NCI-H2227 (cell line): ENCODE measurements around the gene DYNC2I2.
A peak's percentile ranks its signal among the peaks of the same experiment; 100 is the strongest.
"Not testable (repeated sequence)": the region's sequence is repeated elsewhere in the genome, so short reads cannot be mapped to it uniquely, and the experiment has no call there.

ENCODE experiments used
- DNase-seq: peaks from one replicate; lab custom pipeline; 2025; ENCODE audit not compliant: unreplicated experiment; lab: John Stamatoyannopoulos, UW

The DYNC2I2 gene

DNA sequence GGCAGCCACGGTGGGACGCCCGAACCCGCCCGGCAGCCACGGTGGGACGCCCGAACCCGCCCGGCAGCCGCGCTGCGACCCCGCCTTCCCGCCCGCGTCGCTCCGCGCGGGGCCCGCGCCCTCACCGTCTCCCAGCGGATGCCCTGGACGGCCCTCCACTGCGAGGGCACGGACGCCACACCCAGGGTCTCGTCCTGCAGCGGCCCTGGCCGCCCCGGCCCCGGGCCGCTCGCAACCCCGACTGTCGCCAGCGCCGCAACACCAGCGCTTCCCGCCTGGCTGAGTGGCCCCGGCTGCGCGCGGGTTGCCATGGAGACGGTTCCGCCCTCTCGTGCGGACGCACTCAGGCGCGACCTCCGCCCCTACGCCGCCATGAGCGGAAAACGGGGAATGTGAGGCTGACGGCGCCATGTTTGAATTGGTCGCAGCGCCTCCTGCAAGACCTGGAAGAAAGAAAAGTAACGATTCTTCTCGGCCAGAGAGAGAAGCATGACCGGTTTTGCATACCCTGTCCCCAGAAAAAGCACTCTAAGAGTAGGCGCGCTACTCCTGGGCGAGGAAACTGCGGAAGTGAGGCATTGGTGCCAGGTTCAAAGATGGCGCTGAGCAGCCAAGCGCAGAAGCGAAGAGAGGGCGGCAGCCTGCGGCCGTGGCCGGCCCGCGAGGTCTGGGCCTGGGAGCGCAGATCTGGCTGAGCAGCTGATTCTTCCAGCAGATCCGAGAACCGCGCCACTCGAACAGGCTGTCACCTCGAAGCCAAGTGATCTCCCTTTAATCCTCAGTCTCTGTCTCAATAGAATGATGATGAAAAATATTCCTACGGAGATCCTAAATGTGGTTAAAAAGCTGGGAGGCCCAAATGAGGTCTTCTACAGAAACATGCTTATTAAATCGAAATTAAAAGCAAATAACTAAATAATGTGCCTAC lies at the start of gene DYNC2I2:
Gene DYNC2I2, minus strand, starts transcription at position 432 of the 928 bp plus-strand sequence. Its CDS starts 121 bp downstream, at position 311.
- DNase-seq, result peak; percentile 95

DNA sequence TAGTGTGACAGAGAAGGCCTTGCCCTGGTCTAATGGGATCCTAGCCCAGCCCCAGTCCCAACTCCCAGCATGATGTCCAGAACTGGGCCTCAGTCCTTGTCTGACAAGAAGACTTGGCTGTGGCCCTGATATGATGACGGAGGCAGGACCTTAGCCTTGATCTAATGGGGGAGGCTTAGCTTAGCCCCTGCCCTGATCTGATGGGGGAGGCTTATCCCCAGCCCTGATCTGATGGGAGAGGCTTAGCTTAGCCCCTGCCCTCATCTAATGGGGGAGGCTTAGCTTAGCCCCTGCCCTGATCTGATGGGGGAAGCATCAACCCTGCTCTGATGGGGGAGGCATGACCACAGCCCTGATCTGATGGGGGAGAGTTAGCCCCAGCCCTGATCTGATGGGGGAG lies 49.4 kb upstream of the DYNC2I2 start:
- DNase-seq, result no peak

DNA sequence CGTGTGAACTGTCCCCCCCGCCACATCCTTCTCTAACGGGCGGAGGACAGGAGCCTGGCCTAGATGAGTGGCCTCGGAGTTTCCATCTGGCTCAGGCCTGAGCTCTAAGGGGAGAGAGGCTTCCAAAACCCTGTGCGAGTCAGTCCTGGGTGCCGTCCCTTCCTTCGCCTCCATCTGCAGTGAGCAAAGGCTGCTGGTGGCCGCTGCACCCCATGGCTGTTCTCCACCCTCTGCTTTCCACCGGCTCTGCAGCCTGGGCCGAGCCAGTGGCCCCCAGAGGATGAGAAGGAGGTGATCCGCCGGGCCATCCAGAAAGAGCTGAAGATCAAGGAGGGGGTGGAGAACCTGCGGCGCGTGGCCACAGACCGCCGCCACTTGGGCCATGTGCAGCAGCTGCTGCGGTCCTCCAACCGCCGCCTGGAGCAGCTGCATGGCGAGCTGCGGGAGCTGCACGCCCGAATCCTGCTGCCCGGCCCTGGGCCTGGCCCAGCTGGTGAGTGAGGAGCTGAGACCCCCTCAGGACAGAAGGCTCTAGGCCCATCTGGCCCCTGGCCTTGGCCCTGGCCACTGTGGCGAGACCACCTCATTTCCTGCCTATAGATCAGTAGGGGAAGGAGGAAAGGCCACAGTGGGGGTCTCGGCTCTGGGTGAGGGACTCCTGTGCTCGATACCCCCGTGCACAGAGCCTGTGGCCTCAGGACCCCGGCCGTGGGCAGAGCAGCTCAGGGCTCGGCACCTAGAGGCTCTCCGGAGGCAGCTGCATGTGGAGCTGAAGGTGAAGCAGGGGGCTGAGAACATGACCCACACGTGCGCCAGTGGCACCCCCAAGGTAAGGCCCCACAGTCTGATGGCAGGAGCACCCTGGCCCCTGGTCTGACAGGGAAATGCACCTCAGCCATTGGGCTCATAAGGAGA lies 48.7 kb upstream of the DYNC2I2 start:
- DNase-seq, result no peak

GRCh38 chr9:128704356-128704670 lies 47.7 kb upstream of the DYNC2I2 start:
- no peak for DNase-seq

DNA sequence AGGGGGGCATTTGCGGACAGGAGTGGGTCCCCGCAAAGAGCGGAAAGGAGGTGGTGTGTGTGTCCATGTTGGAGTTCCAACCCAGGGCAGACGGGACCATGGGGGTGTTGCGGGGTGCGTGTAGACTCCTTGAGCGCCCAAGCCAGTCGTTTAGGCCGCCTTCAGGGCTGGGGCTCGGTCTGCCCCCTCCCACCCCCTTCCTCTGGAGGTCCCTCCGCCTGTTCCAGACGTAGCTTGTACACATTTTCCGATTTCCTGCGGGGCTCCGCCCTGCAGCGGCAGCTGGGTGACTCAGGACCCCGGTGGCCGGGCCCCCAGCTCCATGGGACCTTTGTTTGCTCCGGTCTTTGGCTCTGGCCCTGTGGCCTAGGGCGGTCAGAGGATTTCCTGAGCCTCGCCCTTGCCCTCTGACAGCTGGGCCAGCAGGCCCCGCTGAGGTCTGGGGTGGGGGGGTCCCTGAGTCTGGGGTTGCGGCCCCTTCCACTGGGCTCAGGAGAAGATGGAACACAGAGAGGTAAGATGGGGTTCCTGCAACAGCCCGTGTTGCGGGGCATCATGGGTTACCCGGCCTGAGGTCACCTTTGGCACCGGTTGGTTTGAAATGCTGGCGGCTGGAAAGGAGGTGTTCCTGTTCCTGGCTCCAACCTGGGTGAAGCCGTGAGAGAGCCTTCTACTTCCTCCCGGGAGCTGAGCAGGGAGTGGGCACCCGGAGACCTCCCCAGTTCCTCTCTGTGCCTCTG lies 47.1 kb upstream of the DYNC2I2 start:
- no peak for DNase-seq

GRCh38 chr9:128702949-128703615 lies 46.4 kb upstream of the DYNC2I2 start:
- DNase-seq, result peak; percentile 51

DNA sequence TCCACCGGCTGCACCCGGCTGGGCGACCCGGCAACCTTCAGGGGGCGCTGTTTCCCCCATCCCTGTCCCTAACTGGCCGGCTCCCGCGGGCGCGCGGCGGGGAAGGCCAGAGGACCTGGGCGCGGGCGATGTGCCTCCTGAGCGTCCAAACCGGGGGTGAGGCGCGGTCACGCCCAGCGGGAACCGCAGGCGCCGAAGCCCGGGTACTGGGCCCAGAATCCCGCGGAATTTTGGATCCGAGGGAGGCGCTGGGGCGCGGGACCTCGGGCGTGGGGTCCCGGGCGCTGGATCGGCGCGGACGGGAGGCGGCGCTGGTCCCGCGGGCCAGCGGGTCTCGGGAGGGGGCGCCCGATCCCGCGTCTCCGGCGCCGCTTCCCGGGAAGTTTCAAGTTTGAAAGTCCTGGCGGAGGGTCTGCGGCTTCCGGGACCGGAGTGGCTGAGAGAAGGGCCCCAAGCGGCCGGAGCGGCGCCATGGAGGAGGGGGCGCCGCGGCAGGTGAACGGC lies 45.9 kb upstream of the DYNC2I2 start, which contains the start of gene PKN3:
Gene PKN3, plus strand, starts transcription at position 59 of the 504 bp plus-strand sequence. Its CDS starts 413 bp downstream, at position 472.
- DNase-seq, result peak; percentile 87

DNA sequence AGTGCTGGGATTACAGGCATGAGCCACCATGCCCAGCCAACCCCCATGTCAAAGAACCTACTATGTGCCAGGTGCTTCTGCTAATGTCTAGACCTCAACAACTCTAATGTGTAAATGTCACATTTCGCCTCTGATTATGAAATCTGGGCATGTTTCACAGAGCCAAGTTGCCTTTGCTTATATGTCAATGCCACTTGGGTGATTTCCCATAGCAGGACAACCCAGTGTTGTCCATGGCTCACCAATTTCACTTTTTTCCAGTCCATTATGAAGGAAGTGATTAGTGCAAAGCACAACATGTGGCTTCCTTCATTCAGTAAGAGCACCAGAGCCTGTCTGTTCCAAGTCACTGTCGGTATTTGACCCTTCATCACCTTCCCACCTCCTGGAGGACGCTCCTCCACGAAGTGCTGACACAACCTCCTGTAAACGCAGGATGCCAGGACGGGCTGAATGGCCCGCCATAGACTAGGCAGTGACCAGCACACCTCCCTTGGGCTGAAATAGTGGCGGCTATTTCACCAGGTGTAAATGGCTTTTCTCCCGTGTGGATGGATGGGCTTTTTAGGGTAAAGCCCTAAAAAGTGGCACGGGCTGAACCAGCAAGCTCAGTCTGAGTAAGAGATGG lies 44.7 kb upstream of the DYNC2I2 start:
- DNase-seq, result no peak

DNA sequence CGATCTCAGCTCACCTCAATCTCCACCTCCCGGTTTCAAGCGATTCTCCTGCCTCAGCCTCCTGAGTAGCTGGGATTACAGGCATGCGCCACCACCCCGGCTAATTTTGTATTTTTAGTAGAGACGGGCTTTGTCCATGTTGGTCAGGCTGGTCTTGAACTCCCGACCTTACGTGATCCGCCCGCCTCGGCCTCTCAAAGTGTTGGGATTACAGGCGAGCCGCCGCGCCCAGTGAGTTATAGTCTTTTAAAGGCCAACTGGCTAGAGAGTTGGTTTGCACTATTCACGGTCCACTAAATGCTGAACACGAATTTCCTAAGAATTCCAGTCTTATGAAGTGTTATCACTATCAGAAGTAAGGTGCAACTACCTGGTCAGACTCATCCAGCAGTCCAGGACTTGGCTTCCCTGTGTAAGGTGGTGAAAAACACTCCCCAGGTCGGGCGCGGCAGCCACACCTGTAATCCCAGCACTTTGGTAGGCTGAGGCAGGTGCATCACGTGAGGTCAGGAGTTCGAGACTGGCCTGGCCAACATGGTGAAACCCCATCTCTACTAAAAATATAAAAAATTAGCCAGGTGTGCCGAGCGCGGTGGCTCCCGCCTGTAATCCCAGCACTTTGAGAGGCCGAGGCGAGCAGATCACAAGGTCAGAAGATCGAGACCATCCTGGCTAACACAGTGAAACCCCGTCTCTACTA lies 42.6 kb upstream of the DYNC2I2 start:
- DNase-seq, result not testable (repeated sequence)

DNA sequence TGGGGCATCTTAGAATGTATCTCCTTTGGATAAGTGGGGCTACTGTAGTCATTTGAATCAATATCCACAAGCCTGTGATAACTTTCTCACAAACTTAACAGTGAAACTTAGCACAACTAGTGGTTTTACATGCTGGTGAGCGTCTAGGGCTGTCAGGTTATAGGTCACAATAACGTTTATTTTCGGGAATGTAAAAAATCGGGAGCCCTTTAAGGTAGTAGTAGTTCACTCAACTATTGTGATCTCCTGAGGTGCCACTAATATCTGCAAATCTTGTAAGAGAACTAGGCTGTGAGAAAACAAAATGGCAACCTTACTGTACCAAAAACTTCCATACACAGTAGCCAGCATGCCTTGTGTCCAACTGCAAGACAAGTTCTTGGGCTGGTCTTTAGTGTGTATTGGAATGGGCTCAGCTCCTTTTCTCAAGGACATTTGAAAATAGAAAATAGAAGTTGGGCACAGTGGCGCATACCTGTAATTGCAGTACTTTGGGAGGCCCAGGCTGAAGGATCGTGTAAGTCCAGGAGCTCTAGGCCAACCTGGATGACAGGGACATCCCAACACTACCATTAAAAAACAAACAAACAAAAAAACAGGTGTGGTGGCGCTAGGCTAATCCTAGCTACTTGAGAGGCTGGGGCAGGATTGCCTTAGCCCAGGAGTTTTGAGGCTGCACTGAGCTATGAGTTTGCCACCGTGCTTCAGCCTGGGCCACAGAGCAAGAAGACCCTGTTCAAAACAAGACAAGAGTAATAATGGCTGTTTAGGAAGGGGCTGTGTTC lies 40.5 kb upstream of the DYNC2I2 start:
- no peak for DNase-seq

DNA sequence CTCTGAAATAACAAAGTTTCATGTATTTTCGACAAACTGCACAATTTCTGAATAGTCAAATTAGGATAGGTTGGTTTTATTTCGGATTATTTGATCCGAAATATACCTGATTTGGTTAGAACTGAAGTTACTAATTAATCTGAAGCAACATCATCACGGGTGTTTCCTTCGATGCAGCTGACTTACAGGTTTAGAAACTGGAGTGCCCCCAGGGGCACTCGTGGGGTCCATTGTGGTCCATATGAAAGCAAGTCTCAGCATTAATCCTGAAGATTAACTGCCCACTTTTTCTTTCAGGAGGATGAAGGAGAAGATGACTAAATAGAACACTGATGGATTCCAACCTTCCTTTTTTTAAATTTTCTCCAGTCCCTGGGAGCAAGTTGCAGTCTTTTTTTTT lies 37.7 kb upstream of the DYNC2I2 start:
- DNase-seq, result no peak

DNA sequence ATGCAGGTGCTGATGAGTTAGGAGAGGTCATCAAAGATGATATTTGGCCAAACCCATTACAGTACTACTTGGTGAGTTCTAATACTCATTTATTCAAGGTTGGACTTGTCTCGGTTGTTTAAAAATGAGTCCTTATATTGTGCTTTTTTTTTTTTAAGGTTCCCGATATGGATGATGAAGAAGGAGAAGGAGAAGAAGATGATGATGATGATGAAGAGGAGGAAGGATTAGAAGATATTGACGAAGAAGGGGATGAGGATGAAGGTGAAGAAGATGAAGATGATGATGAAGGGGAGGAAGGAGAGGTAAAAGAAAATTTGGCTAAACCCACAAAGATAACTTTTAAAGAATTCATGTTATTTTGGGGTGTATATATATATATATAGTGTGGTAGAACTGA lies 37.1 kb upstream of the DYNC2I2 start:
- DNase-seq, result not testable (repeated sequence)

DNA sequence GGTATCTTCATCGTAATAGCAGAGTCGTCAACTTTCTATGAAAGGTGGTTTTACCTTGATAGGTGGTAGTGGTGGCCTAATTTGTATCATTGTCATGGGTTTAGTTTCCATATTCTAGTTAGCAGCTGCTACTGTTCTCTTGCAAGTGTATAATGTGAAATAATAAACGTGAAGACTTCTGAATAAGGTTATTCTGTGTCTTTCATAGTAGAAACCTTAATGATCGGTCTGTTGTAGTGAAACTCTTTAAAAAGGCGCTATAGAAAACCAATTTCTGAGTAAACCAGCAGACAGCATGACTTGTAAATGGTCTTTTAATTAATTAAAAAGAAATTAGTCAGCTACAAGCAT lies 34.0 kb upstream of the DYNC2I2 start:
- DNase-seq, result no peak

DNA sequence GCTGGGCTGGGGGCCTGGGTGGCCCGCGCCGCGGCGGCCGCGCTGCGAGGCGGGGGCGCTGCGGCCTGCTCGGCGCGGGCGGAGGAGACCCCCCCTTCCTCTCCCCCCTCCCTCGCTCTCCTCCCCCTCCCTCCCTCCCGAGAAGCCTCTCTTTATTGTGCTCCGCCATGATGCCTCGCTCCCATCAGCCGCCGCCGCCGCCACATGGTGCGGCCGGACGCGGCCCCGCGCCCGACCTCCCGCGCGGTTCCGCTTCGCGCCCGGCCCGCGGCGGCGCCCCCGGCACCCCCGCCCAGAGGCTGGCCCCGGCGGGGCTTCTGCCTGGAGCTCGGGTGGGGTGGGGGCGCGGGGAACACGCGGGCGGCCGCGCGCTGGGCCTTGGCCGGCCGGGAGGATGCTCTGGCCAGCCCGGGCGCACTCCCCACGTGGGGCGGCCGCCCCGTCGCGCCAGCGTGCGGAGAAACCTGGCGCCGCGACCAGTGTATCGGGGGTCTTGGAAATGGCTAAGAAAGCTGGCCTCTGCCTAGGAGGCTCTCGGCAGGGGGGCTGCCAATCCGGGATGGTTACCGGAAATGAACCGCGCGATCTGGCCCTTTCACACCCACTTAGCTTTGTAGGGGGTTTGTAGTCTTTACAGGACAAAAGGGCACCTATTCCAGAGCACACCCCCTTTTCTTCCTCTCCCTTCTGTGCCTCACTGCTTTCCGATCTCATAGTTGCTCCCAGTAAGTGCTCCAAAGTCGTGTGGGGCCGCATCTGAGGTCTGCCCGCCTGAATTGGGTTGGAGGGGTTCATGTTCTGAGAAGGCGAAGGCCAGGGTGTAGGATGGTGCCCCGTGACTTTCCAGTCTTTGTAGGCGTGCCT lies 33.4 kb upstream of the DYNC2I2 start:
- peak; percentile 58 for DNase-seq

DNA sequence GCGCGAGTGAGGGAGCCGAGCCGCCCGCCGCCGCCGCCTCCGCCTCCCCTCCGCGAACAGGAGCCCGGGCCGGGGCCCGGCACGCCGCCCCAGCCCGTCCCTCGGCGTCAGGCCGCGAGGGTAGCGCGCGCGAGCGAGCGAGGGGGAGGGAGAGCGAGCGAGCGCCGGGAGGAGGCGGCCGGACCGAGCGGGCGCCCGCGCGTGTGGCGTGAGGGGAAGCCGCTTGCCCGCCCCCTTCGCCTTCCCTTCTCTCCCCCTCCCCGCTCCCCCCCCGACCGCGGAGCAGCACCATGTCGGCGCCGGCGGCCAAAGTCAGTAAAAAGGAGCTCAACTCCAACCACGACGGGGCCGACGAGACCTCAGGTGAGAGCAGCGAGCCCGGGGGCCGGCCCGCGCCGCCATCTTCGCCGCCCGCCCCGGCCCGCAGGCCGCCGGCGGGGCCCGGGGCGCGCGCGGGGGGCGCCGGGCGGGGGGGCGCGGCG lies 32.7 kb upstream of the DYNC2I2 start:
- DNase-seq, result peak; percentile 82

- peak; percentile 95 for DNase-seq
These were observed 32.0 kb upstream of the DYNC2I2 start, which contains the start of gene SET for GRCh38 chr9:128688501-128689292. TSS of gene SET (plus strand) at chr9:128689222. CDS start at chr9:128689583, 361 bp downstream.
